Esophagus muscularis mucosa (tissue), 3 donors: ENCODE measurements around the gene MCM9.

Source experiments
- CTCF ChIP-seq, 3 experiments: fragments of 200-600 bp in 2 of 3; fragments of 450-650 bp in 1 of 3; sonication (generic) in 2 of 3; IDR thresholded peaks; one replicate each; pipeline ENCODE4 v1.5.1; 2017 to 2019; ENCODE audit warnings: antibody characterized with exemption in 3 of 3, mild to moderate bottlenecking in 2 of 3, moderate library complexity in 1 of 3
- EP300 ChIP-seq: sonication (generic); formaldehyde crosslinking; IDR thresholded peaks from one replicate; pipeline ENCODE4 v1.6.1; 2017; ENCODE audit warnings: antibody characterized with exemption

DNA sequence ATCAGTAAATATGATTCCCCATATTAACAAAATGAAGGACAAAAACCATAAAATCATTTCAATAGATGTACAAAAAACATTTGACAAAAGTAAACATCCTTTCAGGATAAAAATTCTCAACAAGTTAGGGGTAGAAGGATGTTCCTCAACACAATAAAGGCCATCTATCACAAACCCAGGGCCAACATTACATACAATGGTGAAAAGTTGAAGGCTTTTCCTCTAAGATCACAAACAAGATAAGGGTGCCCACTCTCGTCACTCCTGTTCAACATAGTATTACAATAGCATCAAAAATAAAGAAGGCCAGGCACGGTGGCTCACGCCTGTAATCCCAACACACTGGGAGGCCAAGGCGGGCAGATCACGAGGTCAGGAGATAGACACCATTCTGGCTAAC, 63.6 kb downstream of the MCM9 start:
- TF ChIP-seq CTCF (IDR thresholded peaks at IDR 0.05) (no peak), EP300 (no peak)
